Lower leg skin (tissue), 3 donors: ENCODE results near the gene PALLD.

Experiments
- POLR2A ChIP-seq, 2 donors: fragments of 450-650 bp; IDR thresholded peaks; one replicate each; pipeline ENCODE4 v1.6.1; 2016 to 2017; ENCODE audit warnings: antibody characterized with exemption in 2 of 2, mild to moderate bottlenecking in 1 of 2, moderate library complexity in 1 of 2
- TF ChIP-seq, protein P1 (sequence below), 3 donors: fragments of 450-650 bp; IDR thresholded peaks; one replicate each; pipeline ENCODE4 v1.5.1; 2016; ENCODE audit warnings: antibody characterized with exemption in 3 of 3, mild to moderate bottlenecking in 3 of 3, moderate library complexity in 2 of 3

DNA sequence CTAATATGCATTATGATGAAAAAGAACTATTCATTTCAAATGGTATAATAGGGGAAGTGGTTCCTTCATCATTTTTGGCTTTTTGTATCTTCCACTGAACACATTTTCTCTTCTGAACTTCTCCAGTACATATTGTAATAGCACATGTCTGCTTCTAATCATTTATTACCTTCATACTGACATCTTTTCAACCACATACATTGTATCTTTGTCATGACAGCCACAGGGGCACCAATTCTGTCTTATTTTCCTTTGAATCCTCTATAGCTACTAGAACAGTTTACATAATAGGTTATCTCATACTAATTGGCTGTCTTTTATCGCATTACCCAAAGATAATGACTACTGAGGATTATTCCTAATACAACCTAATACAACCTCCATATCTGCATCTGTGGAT lies 37.7 kb downstream of the PALLD start:
- TF ChIP-seq POLR2A (IDR thresholded peaks at IDR 0.05) = no peak
- TF ChIP-seq, protein P1, sequence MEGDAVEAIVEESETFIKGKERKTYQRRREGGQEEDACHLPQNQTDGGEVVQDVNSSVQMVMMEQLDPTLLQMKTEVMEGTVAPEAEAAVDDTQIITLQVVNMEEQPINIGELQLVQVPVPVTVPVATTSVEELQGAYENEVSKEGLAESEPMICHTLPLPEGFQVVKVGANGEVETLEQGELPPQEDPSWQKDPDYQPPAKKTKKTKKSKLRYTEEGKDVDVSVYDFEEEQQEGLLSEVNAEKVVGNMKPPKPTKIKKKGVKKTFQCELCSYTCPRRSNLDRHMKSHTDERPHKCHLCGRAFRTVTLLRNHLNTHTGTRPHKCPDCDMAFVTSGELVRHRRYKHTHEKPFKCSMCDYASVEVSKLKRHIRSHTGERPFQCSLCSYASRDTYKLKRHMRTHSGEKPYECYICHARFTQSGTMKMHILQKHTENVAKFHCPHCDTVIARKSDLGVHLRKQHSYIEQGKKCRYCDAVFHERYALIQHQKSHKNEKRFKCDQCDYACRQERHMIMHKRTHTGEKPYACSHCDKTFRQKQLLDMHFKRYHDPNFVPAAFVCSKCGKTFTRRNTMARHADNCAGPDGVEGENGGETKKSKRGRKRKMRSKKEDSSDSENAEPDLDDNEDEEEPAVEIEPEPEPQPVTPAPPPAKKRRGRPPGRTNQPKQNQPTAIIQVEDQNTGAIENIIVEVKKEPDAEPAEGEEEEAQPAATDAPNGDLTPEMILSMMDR (IDR thresholded peaks at IDR 0.05) = no peak
